ENCODE results near the gene SCARF2. TPM values are rescaled to one million over a fixed set of nuclear protein-coding genes. Genes with fewer than 3 reads are reported as not detected.
"Not testable (repeated sequence)": the region's sequence is repeated elsewhere in the genome, so short reads cannot be mapped to it uniquely, and the experiment has no call there.

Gene SCARF2
- total RNA-seq, 1 experiment from 2014 or later: 0.18 TPM

GRCh38 chr22:20463324-20464095 is 25.9 kb upstream of the SCARF2 start:
- DNase-seq (ENCODE audit: low spot score): no peak

GRCh38 chr22:20459862-20460261 is 22.2 kb upstream of the SCARF2 start:
- DNase-seq (ENCODE audit: low spot score): no peak

- no peak for DNase-seq (ENCODE audit: low spot score)
Measured at GRCh38 chr22:20459152-20459542, 21.5 kb upstream of the SCARF2 start.

GRCh38 chr22:20458530-20459151 is 21.0 kb upstream of the SCARF2 start:
- no peak for DNase-seq (ENCODE audit: low spot score)

- DNase-seq (ENCODE audit: low spot score): no peak
Measured at GRCh38 chr22:20457506-20458240, 20.0 kb upstream of the SCARF2 start.

- DNase-seq (ENCODE audit: low spot score): no peak
Measured at GRCh38 chr22:20456722-20457076, 19.1 kb upstream of the SCARF2 start.

GRCh38 chr22:20456064-20456721 is 18.6 kb upstream of the SCARF2 start:
- DNase-seq (ENCODE audit: low spot score): peak; percentile 87

- DNase-seq (ENCODE audit: low spot score): no peak
Measured at GRCh38 chr22:20455709-20456063, 18.1 kb upstream of the SCARF2 start.

- no peak for DNase-seq (ENCODE audit: low spot score)
Measured at GRCh38 chr22:20453222-20453621, 15.6 kb upstream of the SCARF2 start.

- DNase-seq (ENCODE audit: low spot score): no peak
Measured at GRCh38 chr22:20451920-20452319, 14.3 kb upstream of the SCARF2 start.

GRCh38 chr22:20451129-20451778 is 13.6 kb upstream of the SCARF2 start:
- not testable (repeated sequence) for DNase-seq (ENCODE audit: low spot score)

- DNase-seq (ENCODE audit: low spot score): no peak
Measured at GRCh38 chr22:20450551-20450906, 12.9 kb upstream of the SCARF2 start.

GRCh38 chr22:20449819-20450550 is 12.4 kb upstream of the SCARF2 start:
- DNase-seq (ENCODE audit: low spot score): no peak

GRCh38 chr22:20448630-20449029 is 11.0 kb upstream of the SCARF2 start:
- no peak for DNase-seq (ENCODE audit: low spot score)

GRCh38 chr22:20446383-20446970 is 8.9 kb upstream of the SCARF2 start:
- DNase-seq (ENCODE audit: low spot score): no peak

- no peak for DNase-seq (ENCODE audit: low spot score)
Measured at GRCh38 chr22:20444325-20444724, 6.7 kb upstream of the SCARF2 start.

GRCh38 chr22:20442485-20443284 is 5.1 kb upstream of the SCARF2 start:
- DNase-seq (ENCODE audit: low spot score): no peak

- DNase-seq (ENCODE audit: low spot score): no peak
Measured at GRCh38 chr22:20441631-20442484, 4.2 kb upstream of the SCARF2 start.
